H1 (cell line): ENCODE measurements around the gene KTN1.

Source experiments
- ATF2 ChIP-seq: IDR thresholded peaks from 2 replicates; pipeline ENCODE4 v1.6.1; 2012; ENCODE audit warnings: low read length, inconsistent platforms
- CEBPB ChIP-seq: IDR thresholded peaks from 2 replicates; pipeline ENCODE4 v1.6.1; 2012; ENCODE audit warnings: low read depth, low read length
- CHD1 ChIP-seq: IDR thresholded peaks from 2 replicates; pipeline ENCODE4 v1.6.1; 2012; ENCODE audit warnings: low read depth, low read length, improper control_type of control experiment
- CREB1 ChIP-seq: IDR thresholded peaks from 2 replicates; pipeline ENCODE4 v1.6.1; 2012; ENCODE audit warnings: inconsistent platforms
- CTCF ChIP-seq, 3 experiments: IDR thresholded peaks; 1 replicate in 2 of 3; 2 replicates in 1 of 3; pipeline versions ENCODE4 v1.5.1 to v1.6.1; 2011; ENCODE audit warnings: low read length in 3 of 3, mild to moderate bottlenecking in 3 of 3, inconsistent platforms in 2 of 3, low read depth in 1 of 3, moderate library complexity in 1 of 3; ENCODE audit not compliant: insufficient read depth in 1 of 3; ENCODE audit errors: control extremely low read depth in 1 of 3
- EZH2 ChIP-seq: fragments of 200-600 bp; sonication (generic); IDR thresholded peaks from 2 replicates; pipeline ENCODE4 v1.7.1; 2012; ENCODE audit warnings: low read depth, mild to moderate bottlenecking, moderate library complexity, low read length, inconsistent platforms; ENCODE audit not compliant: severe bottlenecking
- GABPA ChIP-seq: IDR thresholded peaks from 2 replicates; pipeline ENCODE4 v1.6.1; 2011; ENCODE audit warnings: mild to moderate bottlenecking, low read length, moderate library complexity, borderline replicate concordance; ENCODE audit not compliant: insufficient read depth
- NRF1 ChIP-seq: IDR thresholded peaks from 2 replicates; pipeline ENCODE4 v1.6.1; 2011; ENCODE audit warnings: mild to moderate bottlenecking, low read depth, low read length, improper control_type of control experiment
- POLR2A ChIP-seq, 2 experiments: IDR thresholded peaks; 1 replicate in 1 of 2; 2 replicates in 1 of 2; pipeline ENCODE4 v1.6.1; 2011; ENCODE audit warnings: low read depth in 2 of 2, low read length in 2 of 2, mild to moderate bottlenecking in 2 of 2; ENCODE audit errors: control extremely low read depth in 1 of 2
- RAD21 ChIP-seq, 2 experiments: IDR thresholded peaks in 1 of 2; conservative IDR thresholded peaks in 1 of 2; 2 replicates each; pipeline ENCODE4 v1.6.1; 2011; ENCODE audit warnings: low read depth in 2 of 2, low read length in 2 of 2, improper control_type of control experiment in 1 of 2, inconsistent platforms in 1 of 2, mild to moderate bottlenecking in 1 of 2, moderate library complexity in 1 of 2
- SIN3A ChIP-seq, 2 experiments: IDR thresholded peaks in 1 of 2; conservative IDR thresholded peaks in 1 of 2; 2 replicates each; pipeline ENCODE4 v1.6.1; 2011 to 2012; ENCODE audit warnings: low read length in 2 of 2, improper control_type of control experiment in 1 of 2, low read depth in 1 of 2, mild to moderate bottlenecking in 1 of 2
- SP1 ChIP-seq: IDR thresholded peaks from 2 replicates; pipeline ENCODE4 v1.6.1; 2011; ENCODE audit warnings: low read depth, low read length
- SUZ12 ChIP-seq: fragments of 200-600 bp; sonication (generic); IDR thresholded peaks from 2 replicates; pipeline ENCODE4 v1.6.1; 2012; ENCODE audit warnings: mild to moderate bottlenecking, inconsistent platforms, low read length, moderate library complexity, mixed read lengths

DNA sequence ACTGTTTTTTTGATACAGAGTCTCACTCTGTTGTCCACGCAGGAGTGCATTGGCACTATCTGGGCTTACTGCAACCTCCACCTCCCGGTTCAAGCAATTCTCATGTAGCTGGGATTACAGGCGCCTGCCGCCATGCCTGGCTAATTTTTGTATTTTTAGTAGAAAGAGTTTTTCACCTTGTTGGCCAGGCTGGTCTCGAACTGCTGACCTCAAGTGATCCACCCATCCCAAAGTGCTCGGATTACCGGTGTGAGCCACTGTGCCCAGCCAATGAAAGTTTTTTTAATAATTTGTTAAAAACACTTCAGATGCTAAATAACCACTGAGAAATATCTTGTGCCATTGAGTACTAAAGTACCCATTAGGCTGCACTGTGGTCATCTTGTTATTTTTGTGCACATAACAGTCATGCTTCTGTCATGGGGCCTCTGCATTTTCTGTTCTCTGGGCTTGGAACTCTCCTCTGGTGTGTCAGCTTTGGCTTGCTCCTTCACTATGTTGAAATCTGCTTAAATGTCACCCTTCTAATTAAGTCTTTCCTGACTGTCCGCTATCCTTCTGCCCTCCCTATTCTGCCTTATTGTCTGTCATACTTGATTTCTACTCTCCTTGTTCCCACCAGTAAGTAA is 105.1 kb downstream of the KTN1 start:
- TF ChIP-seq ATF2 (no peak), POLR2A (IDR thresholded peaks at IDR 0.05; ENCODE audit: control extremely low read depth in 1 of 2, low read depth in 2 of 2, low read length in 2 of 2) (no peak), CEBPB (no peak), CHD1 (no peak), GABPA (no peak), EZH2 (no peak), CREB1 (no peak), SIN3A (conservative IDR thresholded peaks at IDR 0.05 in 1 of 2, IDR thresholded peaks at IDR 0.05 in 1 of 2; ENCODE audit: low read depth in 1 of 2, low read length in 2 of 2) (no peak), SUZ12 (no peak), RAD21 (IDR thresholded peaks at IDR 0.05 in 1 of 2, conservative IDR thresholded peaks at IDR 0.05 in 1 of 2; ENCODE audit: low read depth in 2 of 2, low read length in 2 of 2) (no peak), CTCF (IDR thresholded peaks at IDR 0.05; ENCODE audit: control extremely low read depth in 1 of 3, insufficient read depth in 1 of 3, low read depth in 1 of 3, low read length in 3 of 3) (no peak), SP1 (no peak), NRF1 (no peak)
